Hepatocyte (in vitro differentiated cells): ENCODE measurements around the gene SPRYD3. TPM values are rescaled to one million over a fixed set of nuclear protein-coding genes. Genes with fewer than 3 reads are reported as not detected.

Source experiments
- DNase-seq: peaks from one replicate; pipeline ENCODE4 v3.0.0-alpha.2; 2016; ENCODE audit warnings: low spot score
- H2AFZ ChIP-seq: fragments of 200-600 bp; sonication (generic); 2 replicates; pipeline ENCODE4 v1.6.0; 2016; ENCODE audit warnings: antibody characterized with exemption, mild to moderate bottlenecking
- H3K27ac ChIP-seq: fragments of 200-600 bp; sonication (generic); 2 replicates; pipeline ENCODE4 v1.5.1; 2016; ENCODE audit warnings: mild to moderate bottlenecking
- H3K27me3 ChIP-seq: fragments of 200-600 bp; sonication (generic); 2 replicates; pipeline ENCODE4 v1.6.1; 2016
- H3K36me3 ChIP-seq: fragments of 200-600 bp; sonication (generic); replicated peaks from 2 replicates; pipeline ENCODE4 v1.5.1; 2016; ENCODE audit warnings: low read depth; ENCODE audit not compliant: insufficient read depth
- H3K4me1 ChIP-seq: fragments of 200-600 bp; sonication (generic); 2 replicates; pipeline ENCODE4 v1.5.1; 2016; ENCODE audit warnings: mild to moderate bottlenecking, moderate library complexity; ENCODE audit not compliant: insufficient read depth
- H3K4me2 ChIP-seq: fragments of 200-600 bp; sonication (generic); 2 replicates; pipeline ENCODE4 v1.6.0; 2016
- H3K4me3 ChIP-seq: fragments of 200-600 bp; sonication (generic); 2 replicates; pipeline ENCODE4 v1.5.1; 2016; ENCODE audit warnings: mild to moderate bottlenecking
- H3K79me2 ChIP-seq: fragments of 200-600 bp; sonication (generic); 2 replicates; pipeline ENCODE4 v1.6.0; 2017; ENCODE audit warnings: mild to moderate bottlenecking
- H3K9me2 ChIP-seq: fragments of 200-600 bp; sonication (generic); replicated peaks from 2 replicates; pipeline ENCODE4 v1.6.0; 2017; ENCODE audit warnings: mild to moderate bottlenecking; ENCODE audit not compliant: insufficient read depth
- H3K9me3 ChIP-seq: fragments of 200-600 bp; sonication (generic); 2 replicates; pipeline ENCODE4 v1.5.1; 2016; ENCODE audit warnings: low read depth, mild to moderate bottlenecking
- H4K20me1 ChIP-seq: fragments of 200-600 bp; sonication (generic); 2 replicates; pipeline ENCODE4 v1.6.0; 2016; ENCODE audit warnings: mild to moderate bottlenecking; ENCODE audit not compliant: insufficient read depth, poor library complexity, severe bottlenecking
- EZH2 ChIP-seq: fragments of 200-600 bp; sonication (generic); IDR thresholded peaks from 2 replicates; pipeline ENCODE4 v1.6.1; 2016; ENCODE audit warnings: antibody characterized with exemption, mild to moderate bottlenecking, borderline replicate concordance
- EZH2phosphoT487 ChIP-seq: fragments of 200-600 bp; sonication (generic); IDR thresholded peaks from one replicate; pipeline ENCODE4 v1.6.1; 2018; ENCODE audit warnings: antibody characterized with exemption, mild to moderate bottlenecking, low read depth, moderate library complexity; ENCODE audit not compliant: unreplicated experiment, severe bottlenecking
- WGBS: methylation state at CpG from one replicate; pipeline ENCODE4 v1.1.6; 2016; ENCODE audit warnings: low lambda C conversion rate; ENCODE audit errors: missing lambda C conversion rate; 5-methylcytosine and 5-hydroxymethylcytosine counted together
- polyA plus RNA-seq: library from polyadenylated mRNA; unstranded; fragments of >200 nt; fragmentation: Nextera tagmentation; extraction: Ambion mirVana; gene quantifications from 2 replicates; pipeline ENCODE4 v1.2.1, GENCODE V29; 2016
- total RNA-seq: library from RNA; depleted of rRNA; stranded (reverse); fragments of >200 nt; gene quantifications from 2 replicates; pipeline ENCODE4 v1.2.3, GENCODE V29; 2014
- TF ChIP-seq, protein P1 (sequence below): fragments of 200-600 bp; sonication (generic); IDR thresholded peaks from 2 replicates; pipeline ENCODE4 v1.5.1; 2016; ENCODE audit warnings: antibody characterized with exemption, mild to moderate bottlenecking; ENCODE audit not compliant: poor library complexity

Gene SPRYD3
- total and polyA plus RNA-seq, 2 experiments from 2014 or later: 20.9 to 24.6 TPM

DNA sequence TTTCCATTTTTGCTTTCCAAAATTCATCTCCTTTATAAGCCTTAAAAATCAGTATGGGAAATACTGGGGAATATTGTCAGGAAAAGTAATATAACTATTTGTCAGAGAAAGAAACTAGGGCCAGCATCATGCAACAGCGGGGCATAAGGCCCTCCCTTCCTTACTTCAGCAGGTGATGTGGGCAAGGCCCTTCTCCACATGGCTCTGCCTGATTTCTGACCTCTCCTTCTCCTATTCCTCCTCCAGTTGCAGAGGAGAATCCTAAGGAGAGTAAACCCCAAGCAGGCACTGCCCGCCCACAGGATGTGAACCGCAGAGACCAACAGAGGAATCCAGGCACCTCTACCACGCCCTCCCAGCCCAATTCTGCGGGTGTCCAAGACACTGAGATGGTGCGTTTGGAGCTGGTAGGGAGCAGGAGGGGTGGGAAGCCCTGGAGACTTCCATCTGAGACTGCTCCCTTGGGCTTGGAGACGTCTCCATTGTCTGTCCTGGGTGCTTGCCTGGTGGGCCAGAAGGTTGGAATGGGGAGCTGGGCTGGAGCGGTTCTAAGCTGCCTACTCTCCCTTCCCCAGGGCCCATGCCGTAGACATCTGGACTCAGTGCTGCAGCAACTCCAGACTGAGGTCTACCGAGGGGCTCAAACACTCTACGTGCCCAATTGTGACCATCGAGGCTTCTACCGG, 21.4 kb upstream of the SPRYD3 start:
- Histone ChIP-seq H3K4me1 (peaks cover 37% of the 10 kb centered on the region), H3K79me2 (no peaks in the 10 kb centered on the region), H3K36me3 (no peaks in the 10 kb centered on the region), H2AFZ (no peak overlapping the region), H3K9me3 (no peaks in the 10 kb centered on the region), H3K27me3 (no peaks in the 10 kb centered on the region), H3K4me3 (no peak overlapping the region), H3K4me2 (no peak overlapping the region), H4K20me1 (no peaks in the 10 kb centered on the region), H3K9me2 (no peaks in the 10 kb centered on the region), H3K27ac (no peak overlapping the region)
- DNase-seq: no peak
- TF ChIP-seq, protein P1, sequence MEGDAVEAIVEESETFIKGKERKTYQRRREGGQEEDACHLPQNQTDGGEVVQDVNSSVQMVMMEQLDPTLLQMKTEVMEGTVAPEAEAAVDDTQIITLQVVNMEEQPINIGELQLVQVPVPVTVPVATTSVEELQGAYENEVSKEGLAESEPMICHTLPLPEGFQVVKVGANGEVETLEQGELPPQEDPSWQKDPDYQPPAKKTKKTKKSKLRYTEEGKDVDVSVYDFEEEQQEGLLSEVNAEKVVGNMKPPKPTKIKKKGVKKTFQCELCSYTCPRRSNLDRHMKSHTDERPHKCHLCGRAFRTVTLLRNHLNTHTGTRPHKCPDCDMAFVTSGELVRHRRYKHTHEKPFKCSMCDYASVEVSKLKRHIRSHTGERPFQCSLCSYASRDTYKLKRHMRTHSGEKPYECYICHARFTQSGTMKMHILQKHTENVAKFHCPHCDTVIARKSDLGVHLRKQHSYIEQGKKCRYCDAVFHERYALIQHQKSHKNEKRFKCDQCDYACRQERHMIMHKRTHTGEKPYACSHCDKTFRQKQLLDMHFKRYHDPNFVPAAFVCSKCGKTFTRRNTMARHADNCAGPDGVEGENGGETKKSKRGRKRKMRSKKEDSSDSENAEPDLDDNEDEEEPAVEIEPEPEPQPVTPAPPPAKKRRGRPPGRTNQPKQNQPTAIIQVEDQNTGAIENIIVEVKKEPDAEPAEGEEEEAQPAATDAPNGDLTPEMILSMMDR: no peak
- no peak for TF ChIP-seq EZH2phosphoT487
- no peak for TF ChIP-seq EZH2
- 94% methylated on average over 13 of the region's 13 CpGs for WGBS

- H3K27me3 ChIP-seq: no peaks in the 10 kb centered on the region
- WGBS: 15% methylated on average over 6 of the region's 6 CpGs
- peak; percentile 92 for DNase-seq
- H4K20me1 ChIP-seq: no peaks in the 10 kb centered on the region
- peak overlapping the region; percentile 88 for H3K27ac ChIP-seq
- H3K36me3 ChIP-seq: no peaks in the 10 kb centered on the region
- H3K9me3 ChIP-seq: no peaks in the 10 kb centered on the region
- no peaks in the 10 kb centered on the region for H3K9me2 ChIP-seq
- no peak overlapping the region for H3K4me3 ChIP-seq
- H3K79me2 ChIP-seq: no peaks in the 10 kb centered on the region
- H2AFZ ChIP-seq: no peak overlapping the region
- peak overlapping the region; percentile 99 for H3K4me2 ChIP-seq
- TF ChIP-seq EZH2phosphoT487 (no peak), EZH2 (no peak)
- TF ChIP-seq, protein P1: peak; percentile 99
- H3K4me1 ChIP-seq: peaks cover 37% of the 10 kb centered on the region
These were observed 20.1 kb upstream of the SPRYD3 start for GRCh38 chr12:53099071-53099882.

DNA sequence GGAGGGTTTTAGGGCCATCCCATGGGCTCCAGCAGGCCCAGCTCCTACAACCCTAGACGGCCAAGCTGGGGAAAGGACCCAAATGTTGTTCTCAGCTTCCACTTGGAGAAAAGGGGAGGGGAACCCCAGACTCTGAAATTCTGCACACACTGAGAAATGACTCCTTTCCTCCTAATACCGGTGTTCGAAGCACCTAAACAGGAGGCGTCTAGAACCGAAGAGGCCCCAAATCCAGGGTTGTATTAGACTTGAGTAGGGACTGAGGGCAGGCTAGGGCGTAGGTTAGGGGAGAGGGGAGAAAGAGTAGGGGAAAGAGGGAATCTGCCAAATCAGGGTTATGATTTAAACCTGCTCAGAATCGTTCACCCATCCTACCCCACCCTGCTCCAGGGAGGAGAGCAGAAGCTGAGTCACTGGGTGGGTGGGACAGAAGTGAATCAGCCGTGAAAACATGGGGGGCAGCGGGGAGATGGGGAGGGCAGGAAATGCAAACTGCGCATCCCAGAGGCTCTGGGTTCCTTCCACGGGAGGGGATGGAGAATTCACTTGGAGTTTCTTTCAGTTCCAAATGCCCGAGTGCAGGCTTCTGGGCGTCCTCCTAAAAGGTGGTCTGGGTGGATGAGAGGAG, 19.3 kb upstream of the SPRYD3 start:
- TF ChIP-seq, protein P1: no peak
- TF ChIP-seq EZH2phosphoT487: no peak
- no peak for TF ChIP-seq EZH2
- peak overlapping the region; percentile 88 for H3K27ac ChIP-seq
- no peaks in the 10 kb centered on the region for H4K20me1 ChIP-seq
- no peaks in the 10 kb centered on the region for H3K36me3 ChIP-seq
- WGBS: 36% methylated on average over 13 of the region's 13 CpGs
- no peaks in the 10 kb centered on the region for H3K9me3 ChIP-seq
- H3K27me3 ChIP-seq: no peaks in the 10 kb centered on the region
- peaks cover 31% of the 10 kb centered on the region for H3K4me1 ChIP-seq
- H3K79me2 ChIP-seq: no peaks in the 10 kb centered on the region
- H3K4me2 ChIP-seq: peak overlapping the region; percentile 99
- no peak for DNase-seq
- no peaks in the 10 kb centered on the region for H3K9me2 ChIP-seq
- H2AFZ ChIP-seq: peak overlapping the region; percentile 91
- H3K4me3 ChIP-seq: peak overlapping the region; percentile 70
